Occipital lobe (tissue), 2 donors: ENCODE data around the gene OSCAR. TPM values are rescaled to one million over a fixed set of nuclear protein-coding genes. Genes with fewer than 3 reads are reported as not detected.

Experiments used
- DNase-seq: peaks from one replicate; lab custom pipeline; 2025; lab: John Stamatoyannopoulos, UW
- total RNA-seq: library from RNA; depleted of rRNA; stranded (reverse); fragments of >200 nt; gene quantifications from one replicate; pipeline ENCODE4 v1.2.3, GENCODE V29; 2014

The OSCAR gene, protein sequence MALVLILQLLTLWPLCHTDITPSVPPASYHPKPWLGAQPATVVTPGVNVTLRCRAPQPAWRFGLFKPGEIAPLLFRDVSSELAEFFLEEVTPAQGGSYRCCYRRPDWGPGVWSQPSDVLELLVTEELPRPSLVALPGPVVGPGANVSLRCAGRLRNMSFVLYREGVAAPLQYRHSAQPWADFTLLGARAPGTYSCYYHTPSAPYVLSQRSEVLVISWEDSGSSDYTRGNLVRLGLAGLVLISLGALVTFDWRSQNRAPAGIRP
- 0.47 TPM for total RNA-seq

DNA sequence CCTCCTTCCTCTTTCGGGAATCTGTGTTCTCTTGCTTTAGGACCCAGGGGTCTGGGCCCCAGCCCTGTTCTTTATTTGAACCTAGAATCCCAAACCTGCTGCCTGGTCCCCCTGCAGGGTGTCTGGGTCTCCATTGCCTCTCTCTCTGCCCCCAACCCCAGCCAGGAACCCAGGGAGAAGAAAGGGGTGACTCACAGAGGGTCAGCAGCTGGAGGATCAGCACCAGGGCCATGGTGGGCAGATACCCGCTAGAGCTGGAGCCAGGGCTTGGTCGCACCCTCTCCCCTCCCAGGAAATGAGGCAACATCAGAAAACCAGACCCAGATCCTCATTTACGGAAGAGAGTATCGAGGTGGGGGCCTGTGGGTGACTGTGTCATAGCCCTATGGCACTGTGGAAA lies at the start of gene OSCAR:
Gene OSCAR (minus strand): TSS at position 243 of the 400 bp plus-strand sequence. CDS start 11 bp downstream, at position 232.
- DNase-seq, result no peak

DNA sequence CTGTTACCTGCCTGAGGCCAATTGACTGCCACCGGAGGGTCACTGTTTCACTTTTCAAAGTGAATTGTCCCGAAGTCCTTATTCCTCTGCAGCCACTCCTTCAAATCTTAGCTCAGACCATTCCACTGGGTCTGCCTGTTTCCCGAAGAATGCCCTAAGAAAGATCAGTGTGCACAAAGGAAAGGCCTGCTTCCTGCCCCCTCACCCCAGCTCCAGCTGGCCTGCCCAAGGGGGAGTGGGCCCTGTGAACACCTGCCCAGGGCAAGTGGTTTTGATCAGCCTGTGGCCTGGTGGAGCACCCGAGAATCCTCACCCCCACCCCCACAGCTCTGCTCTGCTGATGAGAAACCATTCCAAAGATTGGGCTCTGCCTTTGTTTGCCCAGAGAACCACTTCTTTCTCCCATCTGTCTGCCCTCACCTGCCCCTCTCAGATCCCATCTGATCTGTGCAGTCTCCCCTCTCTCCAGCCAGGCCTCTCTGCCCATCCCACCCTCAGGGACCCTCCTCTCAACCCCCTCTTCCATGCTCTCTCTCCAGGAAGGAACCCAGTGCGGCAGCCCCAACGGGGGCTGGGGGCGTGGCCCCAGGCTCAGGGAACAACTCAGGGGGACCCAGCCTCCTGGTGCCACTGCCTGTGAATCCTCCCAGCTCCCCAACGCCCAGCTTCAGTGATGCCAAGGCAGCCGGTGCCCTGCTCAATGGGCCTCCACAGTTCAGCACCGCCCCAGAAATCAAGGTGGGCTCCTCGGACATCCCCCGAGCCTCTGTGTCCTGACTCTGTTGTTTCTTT lies 48.6 kb upstream of the OSCAR start:
- DNase-seq, result no peak

DNA sequence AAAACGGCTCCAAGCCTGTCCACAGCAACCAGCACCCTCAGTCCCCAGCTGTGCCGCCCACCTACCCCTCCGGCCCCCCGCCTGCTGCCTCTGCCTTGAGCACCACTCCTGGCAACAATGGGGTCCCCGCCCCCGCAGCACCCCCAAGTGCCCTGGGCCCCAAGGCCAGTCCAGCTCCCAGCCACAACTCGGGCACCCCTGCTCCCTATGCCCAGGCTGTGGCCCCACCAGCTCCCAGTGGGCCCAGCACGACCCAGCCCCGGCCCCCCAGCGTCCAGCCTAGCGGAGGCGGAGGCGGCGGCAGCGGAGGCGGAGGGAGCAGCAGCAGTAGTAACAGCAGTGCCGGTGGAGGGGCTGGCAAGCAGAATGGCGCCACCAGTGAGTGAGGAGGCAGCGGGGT lies 47.6 kb upstream of the OSCAR start:
- DNase-seq, result no peak

DNA sequence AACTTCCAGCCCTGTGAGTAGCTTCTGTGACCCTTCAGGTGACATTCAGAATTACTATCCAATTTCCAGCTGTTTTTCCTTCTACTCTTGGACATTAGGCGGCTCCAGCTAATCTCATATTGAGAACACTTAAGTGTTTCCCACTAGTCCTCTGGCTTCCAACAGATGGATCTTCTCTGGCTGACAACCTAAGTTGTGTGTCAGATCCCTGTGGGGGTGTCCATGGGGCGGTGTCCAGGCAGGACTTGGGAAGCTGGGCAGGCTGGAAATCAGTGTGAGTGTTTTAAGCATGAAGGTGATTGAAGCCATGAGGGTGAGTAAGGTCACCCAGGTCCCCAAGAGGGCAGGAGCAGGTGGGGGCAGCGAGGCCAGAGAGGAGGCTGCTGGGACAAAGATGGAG lies 47.1 kb upstream of the OSCAR start:
- no peak for DNase-seq

DNA sequence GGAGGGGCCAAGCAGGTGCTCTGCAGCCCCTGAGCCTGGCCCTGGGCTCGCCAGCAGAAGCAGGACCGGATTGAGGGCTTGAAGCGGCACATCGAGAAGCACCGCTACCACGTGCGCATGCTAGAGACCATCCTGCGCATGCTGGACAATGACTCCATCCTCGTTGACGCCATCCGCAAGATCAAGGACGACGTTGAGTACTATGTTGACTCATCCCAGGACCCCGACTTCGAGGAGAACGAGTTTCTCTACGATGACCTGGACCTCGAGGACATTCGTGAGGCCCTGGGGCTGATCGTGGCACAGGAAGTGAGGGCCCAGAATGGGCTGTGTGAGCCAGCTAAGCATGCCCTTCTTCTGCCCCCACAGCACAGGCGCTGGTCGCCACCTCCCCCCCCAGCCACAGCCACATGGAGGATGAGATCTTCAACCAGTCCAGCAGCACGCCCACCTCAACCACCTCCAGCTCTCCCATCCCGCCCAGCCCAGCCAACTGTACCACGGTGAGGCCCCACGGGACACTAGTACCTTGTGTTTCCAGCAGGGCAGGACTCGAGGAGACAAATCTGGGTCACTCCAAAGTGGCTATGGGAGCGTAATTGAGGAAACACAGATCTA lies 45.0 kb upstream of the OSCAR start:
- no peak for DNase-seq

DNA sequence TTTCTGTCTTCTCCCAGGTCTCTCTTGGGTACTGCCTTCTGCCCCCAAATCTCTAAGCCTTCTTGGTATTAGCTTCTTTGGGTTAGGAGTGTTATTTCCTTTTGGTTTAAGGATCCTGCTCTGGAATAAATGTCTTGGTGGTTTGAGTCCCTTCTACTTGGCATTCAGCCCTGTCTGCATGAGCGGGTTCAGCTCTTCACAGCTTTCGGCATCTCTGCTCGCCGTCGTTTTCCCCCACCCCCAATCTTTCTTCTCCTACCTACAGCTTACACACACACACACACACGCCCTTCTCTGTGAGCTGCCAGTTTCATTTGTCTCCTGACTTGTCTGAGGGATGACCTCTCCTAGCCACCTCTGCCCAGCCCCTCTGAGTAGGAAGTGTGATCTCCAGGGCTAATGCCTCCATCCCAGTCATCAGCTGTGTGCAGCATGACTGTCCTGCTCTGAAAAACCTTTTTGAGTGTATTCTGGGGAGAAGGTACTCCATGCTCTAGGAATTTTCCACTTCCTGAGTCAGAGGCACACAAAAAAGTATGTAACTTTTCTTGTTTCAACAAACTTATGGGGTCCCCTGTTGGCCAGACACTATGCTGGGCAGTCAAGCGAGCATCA lies 41.7 kb upstream of the OSCAR start:
- DNase-seq, result no peak

DNA sequence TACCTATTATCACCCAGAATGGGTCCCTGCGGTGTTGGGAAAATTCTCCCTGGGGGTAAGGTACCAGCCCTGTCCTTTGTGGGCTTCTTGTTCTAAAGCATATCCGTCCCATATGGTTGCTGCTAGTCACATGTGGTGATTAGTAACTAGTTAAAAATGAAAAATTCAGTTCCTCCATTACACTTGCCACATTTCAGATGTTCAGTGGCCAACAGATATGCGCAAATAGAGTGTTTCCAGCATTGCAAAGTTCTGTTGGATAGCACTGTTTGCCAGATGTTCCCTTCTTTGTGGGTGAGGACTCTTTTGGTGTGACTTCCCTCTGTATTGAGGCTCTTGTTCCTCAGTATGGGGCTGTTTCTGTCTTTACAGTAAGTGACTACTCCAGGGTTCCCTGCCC lies 40.8 kb upstream of the OSCAR start:
- no peak for DNase-seq

DNA sequence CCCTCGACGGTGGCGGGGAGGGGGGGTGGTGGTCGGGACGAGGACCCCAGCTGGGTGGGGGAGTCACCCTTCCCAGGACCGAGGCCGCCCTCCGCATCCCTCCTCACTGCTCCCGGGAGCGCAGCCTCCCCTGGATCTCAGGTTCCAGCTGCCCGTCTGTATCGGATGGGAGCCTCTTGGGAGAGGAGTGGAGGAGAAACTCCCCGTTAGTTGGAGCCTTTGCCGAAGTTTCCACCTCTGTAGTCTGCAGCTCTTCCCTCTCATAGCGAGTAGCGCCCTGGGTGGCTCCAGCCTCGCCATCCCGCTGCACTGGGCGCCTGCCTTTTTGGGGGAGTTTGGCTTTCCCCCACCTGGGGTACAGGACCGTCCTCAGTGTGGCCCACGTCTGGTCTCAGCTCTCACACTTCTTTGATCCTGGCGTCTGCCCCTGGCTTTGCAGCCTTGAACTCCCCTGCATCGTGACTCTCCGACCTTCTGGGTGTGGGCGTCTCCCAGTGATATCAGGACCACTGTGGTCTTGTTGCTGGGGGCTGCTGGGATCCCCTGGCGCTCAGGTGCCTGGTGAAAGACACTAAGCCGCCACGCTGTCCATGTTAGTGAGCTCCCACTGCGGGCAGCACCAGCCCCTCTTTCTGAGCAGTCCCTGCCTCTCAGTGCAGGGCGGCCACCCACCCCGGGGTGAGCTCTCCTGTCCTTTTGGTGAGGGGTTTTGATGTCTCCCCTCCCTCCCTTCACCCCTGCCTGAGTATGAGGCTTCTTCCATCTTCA lies 38.1 kb upstream of the OSCAR start:
- DNase-seq, result no peak

DNA sequence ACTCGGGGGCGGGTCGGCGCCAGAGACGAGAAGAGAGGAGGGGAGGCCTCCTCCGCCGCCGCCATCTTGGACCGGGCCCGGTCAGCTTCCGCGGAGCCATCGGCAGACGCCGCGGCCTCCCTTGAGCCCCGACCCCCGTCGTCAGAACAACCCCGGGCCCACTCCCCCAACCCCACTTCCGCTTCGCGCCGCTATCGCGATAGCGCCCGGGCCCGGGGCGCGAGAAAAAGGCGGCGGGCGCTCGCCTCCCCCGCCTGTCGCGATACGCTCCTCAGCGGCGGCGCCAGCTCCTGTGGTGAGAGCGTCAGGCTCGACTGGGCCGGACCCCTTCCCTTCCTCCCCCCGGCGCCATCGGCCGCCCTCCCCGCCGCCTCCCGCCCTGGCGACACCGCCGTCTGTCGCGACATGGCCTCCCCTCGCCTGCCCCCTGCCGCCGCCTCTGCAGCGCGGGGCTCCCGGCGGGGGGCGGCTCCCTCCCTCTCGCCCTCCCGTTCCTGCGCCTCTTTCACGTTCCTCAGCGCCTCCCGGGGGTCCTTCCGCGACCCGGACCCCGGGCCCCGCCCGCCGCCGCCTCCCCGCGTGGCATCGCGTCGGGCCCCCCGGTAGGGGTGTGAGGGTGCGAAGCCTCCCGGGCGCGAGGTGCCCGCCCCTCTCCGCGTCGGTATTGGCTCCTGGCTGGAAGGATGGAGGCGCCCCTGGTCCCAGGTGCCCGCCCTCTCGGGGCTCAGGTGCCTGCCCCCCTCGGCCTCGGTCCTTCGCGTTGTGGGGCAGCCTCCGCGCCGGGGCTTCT lies 37.3 kb upstream of the OSCAR start, which contains the start of gene CNOT3:
Gene CNOT3 (plus strand): TSS at position 64 of the 790 bp plus-strand sequence. CDS start 5,217 bp downstream, outside the sequence.
- DNase-seq, result no peak

DNA sequence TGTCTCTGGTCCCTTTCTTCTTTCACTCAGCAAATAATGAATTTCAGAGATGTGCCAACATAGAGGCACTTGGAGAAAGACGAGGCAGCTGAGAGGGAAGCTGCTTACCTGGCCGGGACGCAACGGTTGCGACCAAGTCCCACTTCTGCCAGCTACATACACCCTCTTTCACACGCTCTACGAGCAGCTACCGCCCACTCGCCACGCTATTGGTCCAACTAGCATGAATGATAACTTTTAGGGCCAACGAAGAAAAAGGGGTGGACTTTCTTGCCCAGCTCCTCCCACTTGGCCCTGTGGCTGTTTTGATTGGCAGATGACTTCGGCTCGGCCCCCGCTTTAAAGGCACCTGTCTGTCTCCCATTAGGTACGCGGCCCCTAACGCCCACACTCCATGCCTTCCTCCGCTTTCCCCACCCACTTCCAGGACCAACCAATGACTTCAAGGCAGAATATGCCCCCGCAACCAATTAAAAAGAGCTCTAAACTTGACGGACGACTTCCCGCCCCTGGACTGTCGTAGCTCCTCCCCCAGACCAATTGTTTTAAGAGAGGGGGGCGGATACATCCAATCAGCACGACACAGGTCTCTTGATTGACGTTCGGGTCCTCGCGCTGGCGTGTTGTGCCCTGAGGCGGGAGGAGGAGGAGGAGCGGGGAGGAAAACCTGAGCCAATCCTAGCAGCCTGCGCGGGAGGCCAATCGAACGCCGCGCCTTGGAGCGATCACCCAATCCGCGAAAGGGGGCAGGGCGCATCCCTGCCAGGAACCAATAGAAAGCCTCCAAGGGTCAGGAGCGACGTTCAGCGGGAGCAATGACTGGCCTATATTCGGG lies 36.5 kb upstream of the OSCAR start:
- peak; percentile 100 for DNase-seq

DNA sequence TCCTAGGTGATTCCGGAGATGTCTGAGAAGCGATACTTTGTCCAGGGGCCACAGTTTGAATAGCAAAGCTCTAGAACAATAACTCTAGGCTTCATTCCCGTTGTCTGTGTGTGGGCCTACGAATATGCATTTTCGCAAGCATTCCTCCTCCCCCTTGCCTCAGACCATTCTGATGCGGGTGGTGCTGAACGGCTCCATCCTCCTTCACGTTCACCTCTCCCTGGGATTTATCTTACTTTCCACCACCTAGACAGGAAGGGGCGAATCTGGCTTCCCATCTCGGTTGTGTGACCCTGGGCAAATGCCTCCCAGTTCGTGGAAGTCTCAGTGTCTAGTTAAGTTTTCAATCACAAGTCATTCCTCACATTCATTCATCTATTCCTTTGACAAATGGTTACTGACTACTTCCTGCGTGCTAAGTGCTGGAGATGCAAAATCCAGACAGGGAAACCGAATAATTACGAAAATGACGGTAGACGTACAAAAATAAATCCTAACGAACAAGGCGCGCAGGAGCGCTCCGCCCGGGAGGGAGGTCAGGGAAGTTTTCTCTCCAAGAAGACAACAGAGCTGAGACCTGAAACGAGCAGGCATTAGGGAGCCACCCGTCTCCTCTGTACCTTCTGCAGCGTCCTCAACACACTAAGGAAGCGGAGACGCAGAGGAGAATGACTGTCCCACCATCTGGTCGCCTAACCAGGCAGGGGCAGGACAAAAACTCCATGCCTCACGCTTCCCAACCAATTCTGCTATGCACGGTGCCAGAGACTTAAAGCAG lies 35.7 kb upstream of the OSCAR start:
- no peak for DNase-seq

DNA sequence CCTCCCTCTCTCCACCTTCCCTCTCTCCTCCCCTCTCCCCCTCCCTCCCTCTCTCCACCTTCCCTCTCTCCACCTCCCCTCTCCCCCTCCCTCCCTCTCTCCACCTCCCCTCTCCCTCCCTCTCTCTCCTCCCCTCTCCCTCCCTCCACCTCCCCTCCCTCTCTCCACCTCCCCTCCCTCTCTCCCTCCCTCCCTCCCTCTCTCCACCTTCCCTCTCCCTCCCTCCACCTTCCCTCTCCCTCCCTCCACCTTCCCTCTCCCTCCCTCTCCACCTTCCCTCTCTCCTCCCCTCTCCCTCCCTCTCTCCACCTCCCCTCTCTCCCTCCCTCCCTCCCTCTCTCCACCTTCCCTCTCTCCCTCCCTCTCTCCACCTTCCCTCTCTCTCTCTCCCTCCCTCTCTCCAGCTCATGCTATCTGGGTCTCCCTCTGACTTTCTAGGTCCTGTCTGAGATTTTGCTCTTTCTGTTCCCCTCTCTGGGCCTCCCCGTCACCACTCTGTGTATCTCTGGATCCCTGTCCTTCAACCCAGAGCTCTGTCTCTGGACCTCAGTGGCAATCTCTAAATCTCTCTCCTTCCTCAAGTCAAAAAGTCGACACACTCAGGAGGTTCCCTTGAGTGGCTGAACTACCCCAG lies 33.5 kb upstream of the OSCAR start:
- DNase-seq, result no peak

DNA sequence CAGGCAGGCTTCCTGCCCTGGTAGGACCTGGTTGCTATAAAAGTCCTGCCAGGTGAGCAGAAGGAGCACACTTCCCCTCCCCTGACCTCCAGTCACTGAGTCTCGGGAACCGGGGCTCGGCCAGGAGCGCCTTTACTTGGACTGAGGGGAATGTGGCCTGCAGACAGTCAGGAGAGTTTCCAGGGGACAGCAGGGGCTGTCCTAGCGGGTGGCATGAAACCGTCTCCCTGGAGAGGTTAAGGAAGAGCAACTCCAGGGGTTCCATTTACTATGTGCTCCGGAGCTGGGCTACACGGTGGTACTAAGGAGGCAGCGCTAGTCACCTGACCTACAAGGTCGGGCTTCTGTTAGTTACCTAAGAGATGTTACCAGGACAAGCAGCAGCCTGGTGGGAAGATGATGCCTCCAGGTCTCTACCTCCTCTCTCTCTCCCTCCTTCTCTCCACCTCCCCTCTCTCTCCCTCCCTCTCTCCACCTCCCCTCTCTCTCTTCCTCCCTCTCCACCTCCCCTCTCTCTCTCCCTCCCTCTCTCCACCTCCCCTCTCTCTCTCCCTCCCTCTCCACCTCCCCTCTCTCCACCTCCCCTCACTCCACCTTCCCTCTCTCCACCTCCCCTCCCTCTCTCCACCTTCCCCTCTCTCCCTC lies 32.8 kb upstream of the OSCAR start:
- DNase-seq, result no peak

DNA sequence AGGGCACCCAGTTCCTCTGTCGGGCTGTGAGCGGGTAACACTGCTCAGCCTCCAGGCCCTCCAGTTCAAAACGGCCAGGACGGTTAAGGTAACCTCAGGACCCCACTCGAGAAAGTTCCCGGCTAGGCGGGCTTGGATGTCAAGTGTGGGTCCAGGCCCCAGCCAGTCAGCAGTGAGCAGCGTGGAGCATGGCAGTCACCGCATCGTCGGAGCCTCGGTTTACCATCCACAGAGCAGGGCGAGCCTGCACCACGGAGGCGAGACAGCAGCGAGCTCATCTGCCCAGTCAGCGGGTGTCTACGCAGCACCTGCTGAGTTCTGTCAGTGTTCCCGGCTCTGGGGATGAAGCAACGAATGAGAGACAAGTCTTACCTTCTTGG lies 29.0 kb upstream of the OSCAR start:
- no peak for DNase-seq

DNA sequence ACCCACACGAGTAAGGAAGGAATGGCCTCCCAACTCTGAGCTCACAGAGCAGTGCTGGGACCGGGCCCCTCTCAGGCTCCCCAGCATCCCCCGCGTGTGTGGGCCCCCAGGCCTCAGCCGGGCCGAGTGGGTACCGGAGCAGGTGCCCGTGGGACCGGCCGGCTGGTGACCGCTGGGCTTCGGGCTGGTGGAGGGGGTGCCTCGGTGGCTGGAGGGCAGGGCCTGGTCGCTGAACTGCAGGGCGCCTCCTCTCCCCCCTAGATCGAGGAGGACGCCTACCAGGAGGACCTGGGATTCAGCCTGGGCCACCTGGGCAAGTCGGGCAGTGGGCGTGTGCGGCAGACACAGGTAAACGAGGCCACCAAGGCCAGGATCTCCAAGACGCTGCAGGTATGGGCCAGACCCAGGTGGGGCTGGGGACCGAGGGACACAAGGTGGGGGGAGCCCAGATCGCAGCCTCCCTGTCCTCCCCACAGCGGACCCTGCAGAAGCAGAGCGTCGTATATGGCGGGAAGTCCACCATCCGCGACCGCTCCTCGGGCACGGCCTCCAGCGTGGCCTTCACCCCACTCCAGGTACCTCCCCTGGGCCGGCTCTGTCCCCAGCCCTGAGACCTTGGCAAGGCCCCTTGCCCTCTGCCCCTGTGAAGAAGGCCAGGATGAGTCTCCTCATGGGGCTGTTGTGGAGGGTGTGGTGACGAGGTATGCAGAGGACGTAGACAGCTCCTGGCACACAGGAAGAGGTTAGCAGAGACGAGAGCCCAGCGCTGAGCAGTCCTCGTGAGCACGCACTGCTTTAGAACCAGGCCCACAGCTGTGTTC lies 28.4 kb upstream of the OSCAR start:
- DNase-seq, result no peak

DNA sequence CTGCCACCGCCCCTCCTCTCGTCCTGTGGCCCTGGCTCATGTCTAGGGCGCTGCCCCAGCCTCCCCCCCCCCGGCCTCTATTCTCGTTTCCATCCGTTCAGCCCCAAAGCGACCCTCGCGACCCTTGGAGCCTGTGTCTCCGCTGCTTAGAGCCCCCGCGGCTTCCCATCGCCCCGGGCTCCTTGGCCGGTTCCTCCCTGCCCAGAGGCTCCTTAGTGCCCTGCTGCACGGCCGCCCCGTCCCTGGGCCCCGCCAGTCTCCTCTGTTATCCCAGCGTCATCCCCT lies 27.8 kb upstream of the OSCAR start:
- DNase-seq, result no peak
